Activated T-cell treated with anti-CD3 and anti-CD28 coated beads, Interleukin-2, amount 50 U/mL, for 24 hours (primary cell): ENCODE results near the gene TRIM15.

ENCODE experiments used
- DNase-seq: peaks from one replicate; pipeline ENCODE4 v3.0.0-alpha.2; 2020
- H3K27ac Mint-ChIP-seq: 2 replicates; pipeline ENCODE4 v1.8.0; 2020; ENCODE audit warnings: mild to moderate bottlenecking, mixed read lengths
- H3K27me3 Mint-ChIP-seq: 2 replicates; pipeline ENCODE4 v1.8.0; 2020; ENCODE audit warnings: mixed read lengths
- H3K36me3 Mint-ChIP-seq: 2 replicates; pipeline ENCODE4 v1.8.0; 2020; ENCODE audit warnings: low read depth, mixed read lengths
- H3K4me1 Mint-ChIP-seq: 2 replicates; pipeline ENCODE4 v1.8.0; 2020; ENCODE audit warnings: low read depth, mixed read lengths
- H3K4me3 Mint-ChIP-seq: 2 replicates; pipeline ENCODE4 v1.8.0; 2020; ENCODE audit warnings: mild to moderate bottlenecking, moderate library complexity, mixed read lengths
- H3K9me3 Mint-ChIP-seq: 2 replicates; pipeline ENCODE4 v1.8.0; 2020; ENCODE audit warnings: mixed read lengths

The TRIM15 gene

DNA sequence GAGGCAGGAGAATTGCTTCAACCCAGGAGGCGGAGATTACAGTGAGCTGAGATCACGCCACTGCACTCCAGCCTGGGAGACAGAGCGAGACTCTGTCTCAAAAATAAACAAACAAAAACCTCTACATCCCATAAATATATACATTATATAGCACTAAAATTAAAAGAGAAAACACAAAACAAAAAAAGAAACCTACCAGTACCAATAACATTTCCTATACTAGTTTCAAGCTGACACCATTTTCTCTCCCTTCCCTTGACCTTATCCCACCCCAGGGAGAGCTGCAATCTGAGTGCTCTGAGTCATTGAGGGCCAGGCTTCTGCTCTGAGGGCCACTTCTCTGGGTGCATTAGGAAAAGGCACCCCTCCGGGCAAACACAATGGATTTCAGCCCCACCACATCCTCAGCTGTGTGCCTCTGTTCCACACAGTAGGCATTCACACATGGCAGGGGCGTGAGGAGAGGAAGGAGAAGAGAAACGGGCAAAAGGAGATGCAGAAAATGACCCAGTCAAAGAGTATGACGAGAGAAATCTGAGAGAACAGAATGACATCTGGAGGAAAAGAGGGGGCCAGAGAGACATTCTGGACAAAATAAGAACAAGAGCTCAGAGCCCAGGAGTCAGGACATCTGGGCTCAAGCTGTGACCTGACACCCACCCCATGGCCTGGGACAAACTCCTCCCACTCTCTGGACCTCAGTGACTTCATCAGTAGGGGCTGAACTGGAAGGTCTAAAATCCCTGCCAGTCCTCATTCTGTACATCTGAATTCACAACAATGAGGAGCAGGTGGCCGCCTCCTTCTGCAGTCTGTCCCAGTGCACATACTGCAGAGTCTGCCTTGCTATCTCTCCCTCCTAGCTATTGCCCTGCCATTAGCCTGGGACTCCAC, 31.7 kb downstream of the TRIM15 start:
- DNase-seq: no peak
- Mint-ChIP-seq H3K9me3 (no peaks in the 10 kb centered on the region), H3K4me1 (no peaks in the 10 kb centered on the region), H3K4me3 (no peak overlapping the region), H3K27ac (peak overlapping the region; percentile 78), H3K36me3 (peaks cover 89% of the 10 kb centered on the region), H3K27me3 (no peaks in the 10 kb centered on the region)

DNA sequence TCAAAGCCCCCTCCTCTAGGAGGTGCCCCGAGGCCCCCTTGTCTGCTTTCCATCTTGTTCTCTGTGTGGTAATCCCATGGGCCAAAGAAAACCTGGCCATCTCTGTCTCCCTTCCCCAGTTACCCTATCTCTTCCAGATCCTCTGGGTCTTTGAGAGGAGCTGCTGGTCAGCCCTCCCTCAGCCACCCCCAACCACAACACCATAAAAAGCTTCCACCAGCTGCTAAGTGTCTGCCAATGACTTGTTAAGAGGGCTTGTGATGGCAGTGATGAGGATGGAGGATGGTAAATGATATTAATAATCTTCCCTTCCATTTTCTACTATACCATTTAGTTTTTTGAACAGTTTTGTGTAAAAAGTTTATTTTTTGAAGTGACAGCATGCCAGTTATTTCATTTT, 32.6 kb downstream of the TRIM15 start:
- peaks cover 89% of the 10 kb centered on the region for H3K36me3 Mint-ChIP-seq
- no peaks in the 10 kb centered on the region for H3K27me3 Mint-ChIP-seq
- peaks cover 6% of the 10 kb centered on the region for H3K4me1 Mint-ChIP-seq
- no peak for DNase-seq
- H3K4me3 Mint-ChIP-seq: no peak overlapping the region
- no peaks in the 10 kb centered on the region for H3K9me3 Mint-ChIP-seq
- H3K27ac Mint-ChIP-seq: peak overlapping the region; percentile 78

DNA sequence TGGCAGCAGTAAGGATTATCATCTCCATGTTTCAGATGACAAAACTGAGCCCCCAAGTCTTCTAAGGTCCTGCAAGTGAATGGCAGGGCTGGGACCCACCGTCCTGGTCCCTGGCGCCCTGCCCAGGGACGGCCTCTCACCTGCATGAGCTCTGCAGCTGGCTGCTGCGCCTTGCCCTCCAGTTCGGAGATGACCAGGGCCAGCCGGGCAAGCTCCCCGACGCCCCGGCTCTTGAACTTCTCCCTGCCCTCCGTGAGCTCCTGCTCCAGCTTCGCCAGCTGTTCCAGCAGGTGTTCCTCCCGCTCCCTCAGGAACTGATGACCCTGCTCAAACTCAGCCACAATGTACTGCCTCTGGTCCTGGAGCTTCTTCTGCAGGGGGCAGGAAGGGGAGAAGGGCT, 33.0 kb downstream of the TRIM15 start:
- Mint-ChIP-seq H3K36me3 (peaks cover 89% of the 10 kb centered on the region), H3K9me3 (no peaks in the 10 kb centered on the region), H3K27ac (no peak overlapping the region), H3K27me3 (no peaks in the 10 kb centered on the region), H3K4me1 (peaks cover 9% of the 10 kb centered on the region), H3K4me3 (no peak overlapping the region)
- DNase-seq: no peak

DNA sequence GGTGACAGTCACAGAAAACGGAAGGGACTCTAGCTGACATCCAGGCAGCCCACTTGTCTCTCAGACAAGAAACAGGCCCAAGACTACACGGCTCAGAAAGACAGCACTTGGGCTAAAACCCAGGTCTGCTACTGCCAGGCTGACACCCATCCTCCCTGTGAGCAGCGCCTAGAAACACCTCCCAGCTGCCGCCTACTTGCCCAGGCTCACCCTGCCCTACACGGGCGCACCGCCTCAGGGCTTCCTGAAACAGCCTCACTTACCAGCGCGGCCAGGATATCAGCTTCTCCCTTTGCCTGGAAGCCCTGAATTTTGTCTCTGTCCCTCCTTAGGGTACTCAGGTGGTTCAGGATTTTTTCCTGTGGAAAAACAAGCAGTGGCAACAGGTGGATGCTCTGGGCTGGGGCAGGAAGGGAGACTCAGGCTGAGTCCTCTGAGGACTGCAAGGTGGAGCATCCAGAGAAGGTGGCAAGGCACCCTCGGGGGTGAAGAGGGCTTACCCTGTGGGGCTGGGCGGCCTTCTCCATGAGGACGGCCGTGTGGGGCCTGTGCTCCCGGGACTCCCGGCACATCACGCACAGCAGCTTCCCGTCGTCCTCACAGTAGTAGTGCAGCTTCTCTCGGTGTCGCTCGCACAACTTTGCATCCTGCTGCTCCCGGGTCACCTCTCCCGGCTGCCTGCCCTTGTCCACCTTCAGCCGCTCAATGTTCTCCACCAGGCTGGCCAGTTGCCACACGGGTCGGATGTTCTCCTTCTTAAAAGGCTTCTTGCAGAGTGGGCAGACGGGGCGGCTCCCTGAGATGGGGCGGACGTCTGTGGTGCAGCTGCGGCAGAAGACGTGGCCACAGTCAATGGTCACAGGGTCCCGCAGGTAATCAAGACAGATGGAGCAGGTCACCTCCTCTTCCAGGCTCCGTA, 35.1 kb downstream of the TRIM15 start:
- peak overlapping the region; percentile 29 for H3K27ac Mint-ChIP-seq
- peaks cover 87% of the 10 kb centered on the region for H3K36me3 Mint-ChIP-seq
- H3K4me3 Mint-ChIP-seq: no peak overlapping the region
- H3K4me1 Mint-ChIP-seq: peaks cover 22% of the 10 kb centered on the region
- H3K9me3 Mint-ChIP-seq: no peaks in the 10 kb centered on the region
- DNase-seq: no peak
- H3K27me3 Mint-ChIP-seq: no peaks in the 10 kb centered on the region

DNA sequence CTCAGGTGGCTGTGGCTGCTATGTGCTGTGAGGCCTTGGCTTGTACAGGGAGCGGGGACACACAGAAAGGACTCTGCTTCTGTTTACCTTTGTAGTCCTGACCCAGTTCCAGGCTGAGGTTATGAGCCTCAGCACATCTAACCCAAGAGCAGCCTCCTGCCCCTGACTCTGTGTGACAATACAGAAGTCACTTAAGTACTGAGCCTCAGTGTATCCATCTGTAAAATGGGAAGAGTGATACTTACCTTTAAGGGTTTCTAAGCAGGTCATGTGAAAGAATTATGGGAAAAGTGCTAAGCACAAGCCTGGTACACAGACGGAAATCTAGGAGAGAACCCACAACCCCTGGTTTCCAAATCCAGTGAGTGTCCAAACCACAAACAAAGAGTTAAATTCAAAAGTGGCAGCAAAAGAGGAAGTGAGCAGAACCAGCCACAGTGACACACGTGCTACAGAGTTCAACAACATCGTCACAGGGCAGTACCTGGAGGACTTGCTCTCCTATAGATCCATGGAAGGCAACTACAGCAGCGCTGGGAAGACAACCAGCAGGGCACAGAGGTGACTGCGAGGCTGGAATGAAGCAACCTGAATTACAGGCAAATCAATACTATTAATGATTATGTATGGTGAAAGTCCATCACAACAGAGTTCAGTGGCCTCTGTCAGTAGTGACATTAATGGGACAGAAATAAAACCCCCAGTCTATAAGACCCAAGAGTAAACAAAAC, 37.4 kb downstream of the TRIM15 start:
- Mint-ChIP-seq H3K4me3 (no peak overlapping the region), H3K36me3 (peaks cover 87% of the 10 kb centered on the region), H3K4me1 (peaks cover 38% of the 10 kb centered on the region), H3K27me3 (no peaks in the 10 kb centered on the region), H3K27ac (peak overlapping the region; percentile 40), H3K9me3 (no peaks in the 10 kb centered on the region)
- no peak for DNase-seq

DNA sequence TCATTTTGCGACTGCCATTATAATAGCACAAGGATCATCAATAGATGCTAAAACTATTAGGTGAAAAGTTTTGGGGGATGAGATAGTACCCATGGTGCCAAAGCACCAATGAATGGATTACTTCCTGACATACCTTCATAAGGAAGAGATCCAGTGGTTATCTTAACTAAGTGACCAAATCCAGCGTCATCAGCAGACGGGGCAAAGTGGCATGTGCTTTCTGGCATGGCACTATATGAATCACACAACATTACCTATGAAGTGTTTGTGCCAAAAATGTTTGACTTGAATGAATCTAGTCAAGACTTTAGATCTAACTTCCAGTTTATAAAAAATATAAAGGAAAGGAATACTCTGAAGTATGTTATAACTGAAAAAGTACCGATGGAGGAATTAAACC, 39.0 kb downstream of the TRIM15 start:
- H3K4me3 Mint-ChIP-seq: no peak overlapping the region
- DNase-seq: no peak
- H3K4me1 Mint-ChIP-seq: peaks cover 53% of the 10 kb centered on the region
- no peaks in the 10 kb centered on the region for H3K27me3 Mint-ChIP-seq
- H3K9me3 Mint-ChIP-seq: no peaks in the 10 kb centered on the region
- H3K27ac Mint-ChIP-seq: no peak overlapping the region
- H3K36me3 Mint-ChIP-seq: peaks cover 83% of the 10 kb centered on the region

DNA sequence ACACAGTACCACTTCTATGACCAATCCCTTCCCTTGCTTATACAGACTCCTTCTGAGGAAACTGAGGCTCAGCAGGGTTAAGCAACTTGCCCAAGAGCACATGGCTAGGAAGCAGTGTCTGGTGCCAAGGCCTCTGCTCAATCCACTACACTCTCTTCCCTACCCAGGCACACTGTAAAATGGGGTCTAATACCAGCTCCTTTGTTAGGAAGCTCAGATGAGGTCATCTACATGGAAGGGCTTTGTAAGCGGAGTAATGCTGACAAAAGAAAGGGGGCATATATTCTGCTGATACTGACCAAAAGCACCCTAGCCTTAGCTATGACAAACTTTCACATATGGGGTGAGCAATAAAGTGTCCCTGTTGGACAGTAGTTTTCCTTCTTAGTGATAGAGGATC, 40.8 kb downstream of the TRIM15 start:
- peaks cover 69% of the 10 kb centered on the region for H3K4me1 Mint-ChIP-seq
- DNase-seq: no peak
- H3K27ac Mint-ChIP-seq: no peak overlapping the region
- H3K27me3 Mint-ChIP-seq: no peaks in the 10 kb centered on the region
- peaks cover 85% of the 10 kb centered on the region for H3K36me3 Mint-ChIP-seq
- H3K4me3 Mint-ChIP-seq: no peak overlapping the region
- H3K9me3 Mint-ChIP-seq: no peaks in the 10 kb centered on the region

DNA sequence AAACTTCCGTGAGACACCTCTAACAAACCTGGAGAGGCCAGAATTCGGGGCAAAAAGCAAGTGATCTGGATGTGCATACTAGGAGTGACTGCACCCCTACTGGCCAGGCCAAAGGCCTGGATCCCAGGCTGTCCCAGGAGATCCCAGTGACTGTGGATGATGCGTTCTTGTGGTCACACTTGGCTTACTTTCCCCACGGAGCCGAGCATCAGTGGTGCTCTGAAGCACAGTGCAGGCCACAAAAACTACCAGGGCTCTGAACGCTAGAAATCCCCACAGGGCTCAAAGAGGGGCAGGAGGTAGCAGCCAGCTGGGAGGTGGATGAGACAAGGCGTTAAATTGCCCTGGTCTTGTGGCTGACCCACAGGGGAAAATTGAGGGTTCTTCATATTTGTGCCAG, 42.8 kb downstream of the TRIM15 start:
- Mint-ChIP-seq H3K4me3 (no peak overlapping the region), H3K27ac (no peak overlapping the region), H3K9me3 (no peaks in the 10 kb centered on the region), H3K36me3 (peaks cover 83% of the 10 kb centered on the region), H3K27me3 (no peaks in the 10 kb centered on the region), H3K4me1 (peaks cover 79% of the 10 kb centered on the region)
- DNase-seq: no peak

DNA sequence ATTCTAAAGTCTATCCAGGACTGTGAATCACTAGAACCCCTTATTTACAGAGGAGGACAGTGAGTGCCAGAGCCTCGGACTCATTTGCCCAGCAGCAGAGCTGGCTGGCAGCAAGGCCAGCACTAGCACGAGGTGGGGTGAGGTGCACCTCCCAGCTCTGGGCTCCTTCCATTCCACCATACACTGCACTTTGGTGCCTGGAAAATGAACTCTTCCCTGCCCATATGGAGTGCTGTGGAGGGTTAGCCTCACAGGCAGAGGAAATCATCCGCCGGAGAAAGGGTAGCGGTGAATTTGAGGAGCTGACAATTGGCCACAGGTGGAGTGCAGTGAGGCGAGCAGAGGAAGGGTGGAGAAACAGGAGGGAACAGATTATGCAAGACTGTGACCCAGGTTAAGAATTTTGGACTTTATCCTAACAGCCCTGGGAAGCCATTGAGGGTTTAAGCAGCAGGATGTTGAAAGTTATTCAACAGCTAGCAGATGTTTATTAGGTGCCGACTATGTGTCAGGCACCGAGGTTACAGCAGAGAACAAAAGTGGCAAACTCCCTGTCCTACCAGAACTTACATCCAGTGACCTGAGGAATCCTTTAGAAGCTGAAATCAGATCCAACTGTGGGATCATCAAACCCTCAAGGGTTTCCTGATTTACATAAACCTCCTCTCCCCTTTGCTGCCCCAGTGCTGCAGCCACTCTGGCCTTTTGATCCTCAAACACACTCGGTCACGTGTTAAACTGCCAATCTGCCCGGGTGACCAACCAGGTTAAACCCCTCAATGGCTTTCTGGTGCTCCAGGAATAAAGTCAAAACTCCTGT, 43.7 kb downstream of the TRIM15 start:
- Mint-ChIP-seq H3K36me3 (peaks cover 85% of the 10 kb centered on the region), H3K9me3 (no peaks in the 10 kb centered on the region), H3K27ac (no peak overlapping the region), H3K4me3 (no peak overlapping the region), H3K27me3 (no peaks in the 10 kb centered on the region), H3K4me1 (peaks cover 82% of the 10 kb centered on the region)
- DNase-seq: no peak

DNA sequence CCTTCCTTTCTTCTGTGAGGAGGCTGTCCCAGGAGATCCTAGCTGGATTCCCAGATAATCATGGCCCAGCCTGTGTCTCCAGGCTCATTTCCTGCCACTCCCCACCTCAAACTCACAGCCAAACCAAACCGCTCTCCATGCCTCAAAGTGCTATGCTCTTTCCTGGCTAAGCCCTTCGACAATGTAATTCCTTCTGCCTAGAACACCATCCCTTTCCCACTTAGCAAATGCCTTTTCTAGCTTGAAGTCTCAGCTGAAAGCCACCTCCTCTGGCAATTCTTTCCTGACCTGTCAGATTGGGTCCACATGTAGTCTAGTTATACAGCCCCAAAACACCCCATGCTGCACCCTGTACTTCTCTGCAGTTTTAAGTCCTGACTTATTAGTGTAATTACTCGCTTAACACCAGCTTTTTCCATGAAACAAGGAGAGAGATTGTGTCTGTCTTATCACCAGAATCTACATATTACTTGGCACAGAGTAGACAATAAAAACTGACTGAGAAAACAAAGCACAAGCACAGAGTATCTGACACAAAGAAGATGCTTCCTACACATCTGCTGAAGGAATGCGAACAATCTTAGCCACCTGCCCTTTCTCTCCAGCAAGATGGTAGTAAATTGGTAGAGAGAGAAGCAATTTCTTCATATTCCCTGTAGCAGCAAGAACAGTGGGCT, 44.4 kb downstream of the TRIM15 start:
- no peak overlapping the region for H3K27ac Mint-ChIP-seq
- H3K9me3 Mint-ChIP-seq: no peaks in the 10 kb centered on the region
- H3K36me3 Mint-ChIP-seq: peaks cover 83% of the 10 kb centered on the region
- DNase-seq: no peak
- no peaks in the 10 kb centered on the region for H3K27me3 Mint-ChIP-seq
- peaks cover 79% of the 10 kb centered on the region for H3K4me1 Mint-ChIP-seq
- H3K4me3 Mint-ChIP-seq: no peak overlapping the region

DNA sequence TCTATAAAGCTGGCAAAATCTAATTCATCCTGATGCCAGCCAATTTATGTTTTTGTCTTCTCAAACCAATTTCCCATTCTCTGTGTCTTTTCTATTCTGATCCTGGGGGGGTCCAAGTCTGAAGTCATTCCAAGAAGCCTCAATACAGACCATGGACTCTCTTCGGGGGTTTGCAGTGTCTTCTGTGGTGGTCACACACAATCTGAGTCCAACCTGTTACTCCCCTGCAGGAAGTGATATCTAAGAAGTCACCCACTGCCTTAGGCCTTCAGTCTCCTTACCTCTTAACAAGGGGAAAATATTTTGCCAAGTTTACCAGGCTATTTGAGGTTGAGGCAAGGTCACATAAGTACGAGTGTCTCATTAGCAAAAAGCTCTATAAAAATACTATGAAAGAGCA, 48.0 kb downstream of the TRIM15 start:
- Mint-ChIP-seq H3K36me3 (peaks cover 58% of the 10 kb centered on the region), H3K9me3 (no peaks in the 10 kb centered on the region), H3K4me1 (peaks cover 77% of the 10 kb centered on the region), H3K27me3 (no peaks in the 10 kb centered on the region), H3K4me3 (peak overlapping the region; percentile 92), H3K27ac (peak overlapping the region; percentile 99)
- DNase-seq: no peak

DNA sequence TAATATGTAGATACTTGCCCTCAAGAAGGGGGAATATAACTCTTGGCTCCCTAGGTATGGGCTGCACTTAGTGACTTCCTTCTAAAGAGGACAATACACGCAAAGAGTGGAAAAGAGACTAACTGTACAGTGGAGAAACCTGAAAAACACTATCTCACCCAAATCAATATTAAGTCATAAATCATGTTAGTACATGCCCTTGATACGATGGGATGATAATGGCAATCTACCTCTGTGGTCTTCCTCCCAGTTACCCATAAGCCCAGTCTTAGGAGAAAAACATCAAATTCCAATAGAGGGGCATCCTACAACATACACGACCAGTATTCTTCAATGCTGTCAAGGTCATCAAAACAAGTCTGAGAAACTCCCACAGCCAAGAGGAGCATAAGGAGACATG, 48.6 kb downstream of the TRIM15 start:
- H3K4me1 Mint-ChIP-seq: peaks cover 71% of the 10 kb centered on the region
- H3K36me3 Mint-ChIP-seq: peaks cover 52% of the 10 kb centered on the region
- DNase-seq: no peak

DNA sequence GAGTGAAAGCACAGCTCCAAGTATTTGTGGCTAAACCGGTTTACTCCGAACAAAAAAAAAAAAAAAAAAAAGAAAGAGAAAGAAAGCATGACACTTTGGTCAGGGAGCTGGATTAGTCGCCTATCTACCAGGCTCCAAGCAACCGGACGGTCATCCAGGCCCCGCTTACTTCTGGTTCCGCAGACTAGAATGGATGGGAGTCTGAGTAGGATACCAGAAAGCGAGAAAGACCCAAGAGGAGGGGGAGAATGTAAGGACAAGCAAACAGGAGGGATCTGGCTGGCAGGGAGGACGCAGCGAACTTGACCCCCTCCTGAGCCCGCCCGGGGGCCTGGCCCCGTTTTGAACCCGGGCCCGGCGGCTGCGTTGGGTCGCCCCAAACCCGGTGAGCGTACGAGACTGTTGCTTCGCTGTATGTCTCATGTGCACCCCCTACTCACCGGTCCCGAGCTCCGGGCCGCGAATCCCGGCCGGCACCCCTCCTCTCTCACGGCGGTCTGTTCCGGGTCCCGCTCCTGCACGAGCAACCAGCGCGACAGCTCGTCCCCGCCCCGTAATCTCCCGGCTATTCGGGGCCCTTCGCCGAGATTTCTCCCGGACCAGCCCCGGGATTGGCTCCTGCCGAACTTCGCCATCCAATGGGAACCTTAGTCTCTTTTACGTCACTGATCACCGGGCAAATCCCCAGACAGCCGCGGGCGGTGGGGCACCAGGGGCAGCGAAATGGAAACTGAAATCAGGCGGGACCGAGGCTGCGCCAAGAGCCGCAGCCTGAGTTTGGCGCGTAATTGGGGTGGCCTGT, 49.7 kb downstream of the TRIM15 start, which contains the start of gene TRIM26:
TSS of gene TRIM26 (minus strand) at position 542 of the 802 bp plus-strand sequence. CDS start 14,303 bp downstream, outside the sequence.
- no peaks in the 10 kb centered on the region for H3K27me3 Mint-ChIP-seq
- no peaks in the 10 kb centered on the region for H3K9me3 Mint-ChIP-seq
- H3K4me3 Mint-ChIP-seq: peak within 1 kb of the TSS; percentile 92
- H3K27ac Mint-ChIP-seq: peak within 1 kb of the TSS; percentile 99
- H3K36me3 Mint-ChIP-seq: peaks cover 43% of the 10 kb centered on the region
- DNase-seq: peak; percentile 97
- peaks cover 59% of the 10 kb centered on the region for H3K4me1 Mint-ChIP-seq

More for the DNA sequence above, 48.6 kb downstream of the TRIM15 start:
- Mint-ChIP-seq H3K27me3 (no peaks in the 10 kb centered on the region), H3K9me3 (no peaks in the 10 kb centered on the region), H3K27ac (peak overlapping the region; percentile 99), H3K4me3 (peak overlapping the region; percentile 92)
